GM15510 (cell line): ENCODE data around the gene SRL.

Experiments used
- POLR2A ChIP-seq: IDR thresholded peaks from 3 replicates; pipeline ENCODE4 v1.6.1; 2011; ENCODE audit warnings: borderline replicate concordance; ENCODE audit not compliant: insufficient read length; ENCODE audit errors: extremely low read depth

Gene SRL

GRCh38 chr16:4215106-4215505 lies 26.8 kb downstream of the SRL start:
- no peak for TF ChIP-seq POLR2A

- TF ChIP-seq POLR2A: no peak
Observed at GRCh38 chr16:4214215-4214621, 27.7 kb downstream of the SRL start.

- no peak for TF ChIP-seq POLR2A
Observed at GRCh38 chr16:4213737-4214136, 28.1 kb downstream of the SRL start.

GRCh38 chr16:4212934-4213296 lies 29.0 kb downstream of the SRL start:
- no peak for TF ChIP-seq POLR2A

GRCh38 chr16:4212211-4212933 lies 29.5 kb downstream of the SRL start:
- no peak for TF ChIP-seq POLR2A

GRCh38 chr16:4209666-4210065 lies 32.2 kb downstream of the SRL start:
- no peak for TF ChIP-seq POLR2A

GRCh38 chr16:4208341-4208751 lies 33.5 kb downstream of the SRL start:
- TF ChIP-seq POLR2A: no peak

GRCh38 chr16:4207683-4208340 lies 34.1 kb downstream of the SRL start:
- TF ChIP-seq POLR2A: no peak

GRCh38 chr16:4207229-4207628 lies 34.7 kb downstream of the SRL start:
- no peak for TF ChIP-seq POLR2A

GRCh38 chr16:4206680-4207079 lies 35.2 kb downstream of the SRL start:
- no peak for TF ChIP-seq POLR2A

GRCh38 chr16:4205971-4206370 lies 35.9 kb downstream of the SRL start:
- no peak for TF ChIP-seq POLR2A

- TF ChIP-seq POLR2A: no peak
Observed at GRCh38 chr16:4204521-4204920, 37.4 kb downstream of the SRL start.

GRCh38 chr16:4203748-4204147 lies 38.1 kb downstream of the SRL start:
- TF ChIP-seq POLR2A: no peak

GRCh38 chr16:4202615-4203345 lies 39.1 kb downstream of the SRL start:
- no peak for TF ChIP-seq POLR2A

- TF ChIP-seq POLR2A: no peak
Observed at GRCh38 chr16:4200781-4201137, 41.1 kb downstream of the SRL start.
